OCI-LY7 (cell line): ENCODE results near the gene CRYBG1.

Experiments used
- CTCF ChIP-seq: fragments of 200-600 bp; sonication (generic); conservative IDR thresholded peaks from 2 replicates; pipeline ENCODE4 v1.5.1; 2014; ENCODE audit warnings: mild to moderate bottlenecking, antibody characterized with exemption, low read length, moderate library complexity, mixed read lengths
- EZH2phosphoT487 ChIP-seq: fragments of 200-600 bp; sonication (generic); IDR thresholded peaks from 2 replicates; pipeline ENCODE4 v1.6.1; 2018; ENCODE audit warnings: low read depth, borderline replicate concordance, mild to moderate bottlenecking, mixed run types, antibody characterized with exemption, low read length, moderate library complexity, mixed read lengths

DNA sequence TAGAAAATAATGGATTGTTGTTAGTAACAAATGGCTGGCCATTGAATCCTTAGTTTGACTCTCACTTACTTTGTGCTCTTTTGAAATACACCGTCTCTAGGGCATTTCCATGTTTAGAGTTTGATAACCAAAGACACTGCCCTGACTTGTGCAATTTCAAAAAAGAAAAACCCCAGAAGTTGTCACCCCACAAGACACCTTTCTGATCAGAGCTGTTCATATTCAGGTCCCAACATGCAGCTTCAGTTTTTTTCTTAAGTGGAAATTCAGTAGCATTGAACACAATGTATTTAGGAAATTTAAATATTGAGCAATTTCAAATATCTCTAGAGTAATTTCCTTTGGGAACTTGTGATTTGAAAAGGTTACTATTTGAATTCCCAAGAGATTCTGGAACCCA is 19.4 kb downstream of the CRYBG1 start:
- TF ChIP-seq CTCF = no peak
- no peak for TF ChIP-seq EZH2phosphoT487
